K562 (cell line): ENCODE data around the gene HOXB8. TPM values are rescaled to one million over a fixed set of nuclear protein-coding genes. Genes with fewer than 3 reads are reported as not detected.

Source experiments
- CCNT2 ChIP-seq: IDR thresholded peaks from 2 replicates; pipeline ENCODE4 v1.6.1; 2011; ENCODE audit warnings: borderline replicate concordance, low read depth, mild to moderate bottlenecking, moderate library complexity, mixed read lengths, low read length; ENCODE audit not compliant: insufficient read length; ENCODE audit errors: extremely low read depth
- CEBPB ChIP-seq: fragments of 450-650 bp; IDR thresholded peaks from 2 replicates; pipeline ENCODE4 v1.6.1; 2016; ENCODE audit warnings: missing genetic modification characterization, missing compliant biosample characterization
- CLOCK ChIP-seq: fragments of 250-450 bp; sonication (Bioruptor Pico); IDR thresholded peaks from 2 replicates; pipeline ENCODE4 v1.4.0; 2020; ENCODE audit warnings: mild to moderate bottlenecking, moderate library complexity, borderline replicate concordance
- CTCF ChIP-seq, 3 experiments: IDR thresholded peaks in 2 of 3; conservative IDR thresholded peaks in 1 of 3; 2 replicates each; pipeline ENCODE4 v1.5.1; 2011 to 2012; ENCODE audit warnings: low read length in 3 of 3, mild to moderate bottlenecking in 3 of 3, control low read depth in 2 of 3, improper control_type of control experiment in 1 of 3, inconsistent platforms in 1 of 3, low read depth in 1 of 3, mixed read lengths in 1 of 3, moderate library complexity in 1 of 3; ENCODE audit not compliant: insufficient read depth in 2 of 3
- EWSR1 ChIP-seq: fragments of 450-650 bp; IDR thresholded peaks from 2 replicates; pipeline ENCODE4 v1.6.1; 2018; ENCODE audit warnings: borderline replicate concordance, mild to moderate bottlenecking, low read depth, moderate library complexity; ENCODE audit not compliant: partially characterized antibody
- FIP1L1 ChIP-seq: fragments of 200-400 bp; formaldehyde crosslinking; IDR thresholded peaks from 2 replicates; pipeline ENCODE4 v1.6.1; 2018; ENCODE audit warnings: mild to moderate bottlenecking, low read depth, low read length; ENCODE audit not compliant: poor library complexity, severe bottlenecking
- GTF2B ChIP-seq: IDR thresholded peaks from 2 replicates; pipeline ENCODE4 v1.6.1; 2011; ENCODE audit not compliant: insufficient read length; ENCODE audit errors: extremely low read depth
- KLF6 ChIP-seq: fragments of 250-450 bp; sonication (Bioruptor Pico); IDR thresholded peaks from 2 replicates; pipeline ENCODE4 v1.4.0; 2020; ENCODE audit warnings: mild to moderate bottlenecking, moderate library complexity, borderline replicate concordance
- NCOA4 ChIP-seq: fragments of 450-650 bp; IDR thresholded peaks from 2 replicates; pipeline ENCODE4 v1.6.1; 2018; ENCODE audit warnings: mild to moderate bottlenecking; ENCODE audit not compliant: partially characterized antibody
- NFE2L1 ChIP-seq: fragments of 450-650 bp; IDR thresholded peaks from 2 replicates; pipeline ENCODE4 v1.6.1; 2016; ENCODE audit warnings: missing genetic modification characterization, low read depth, mild to moderate bottlenecking, missing compliant biosample characterization, moderate library complexity, borderline replicate concordance
- NR4A1 ChIP-seq, 2 experiments: fragments of 250-450 bp in 1 of 2; fragments of 450-650 bp in 1 of 2; sonication (Bioruptor Pico) in 1 of 2; IDR thresholded peaks; 2 replicates each; pipeline versions ENCODE4 v1.4.0 to v1.6.1; 2016 to 2020; ENCODE audit warnings: mild to moderate bottlenecking in 2 of 2, missing compliant biosample characterization in 1 of 2, missing genetic modification characterization in 1 of 2, moderate library complexity in 1 of 2
- RNF219 ChIP-seq: fragments of 250-450 bp; sonication (Bioruptor Pico); IDR thresholded peaks from 2 replicates; pipeline ENCODE4 v1.5.0; 2022; ENCODE audit warnings: mild to moderate bottlenecking
- SMAD3 ChIP-seq: fragments of 450-650 bp; formaldehyde crosslinking; conservative IDR thresholded peaks from 2 replicates; pipeline ENCODE4 v1.4.0; 2020; ENCODE audit warnings: mild to moderate bottlenecking
- SREBF1 ChIP-seq: fragments of 150-350 bp; IDR thresholded peaks from 2 replicates; pipeline ENCODE4 v1.6.1; 2014; ENCODE audit warnings: antibody characterized with exemption, low read depth, low read length, borderline replicate concordance
- XRCC5 ChIP-seq: fragments of 200-400 bp; formaldehyde crosslinking; IDR thresholded peaks from 2 replicates; pipeline ENCODE4 v1.6.1; 2017; ENCODE audit warnings: low read depth, mild to moderate bottlenecking, low read length
- ZNF143 ChIP-seq: sonication (generic); formaldehyde crosslinking; IDR thresholded peaks from 2 replicates; pipeline ENCODE4 v1.9.0; 2022; ENCODE audit warnings: mild to moderate bottlenecking, missing genetic modification reagents
- ZNF444 ChIP-seq: fragments of 250-450 bp; sonication (Bioruptor Pico); IDR thresholded peaks from 2 replicates; pipeline ENCODE4 v1.4.0; 2020; ENCODE audit warnings: mild to moderate bottlenecking, moderate library complexity
- ZNF583 ChIP-seq: fragments of 250-450 bp; sonication (Bioruptor Pico); IDR thresholded peaks from 2 replicates; pipeline ENCODE4 v1.4.0; 2020
- polyA plus RNA-seq, 8 experiments: library from polyadenylated mRNA; depleted of rRNA in 4 of 8; stranded (reverse) in 5 of 8; unstranded in 3 of 8; fragments of >200 nt; fragmentation: Nextera tagmentation in 2 of 8; fragmentation: Illumina TruSeq in 1 of 8; extraction: Ambion mirVana in 2 of 8; extraction: Trizol in 1 of 8; gene quantifications; 2 replicates each; pipeline versions ENCODE4 v1.2.1 to v1.2.3, GENCODE V29; 2011 to 2014; ENCODE audit warnings: inconsistent platforms in 1 of 8, missing spikeins in 1 of 8
- total RNA-seq, 7 experiments: library from RNA; depleted of rRNA in 6 of 7; stranded (reverse); fragments of >200 nt in 6 of 7; fragmentation: Illumina TruSeq in 2 of 7; extraction: Trizol in 2 of 7; gene quantifications; 2 replicates each; pipeline versions ENCODE4 v1.2.1 to v1.2.3, GENCODE V29; 2011 to 2021; ENCODE audit warnings: low replicate concordance in 1 of 7

The HOXB8 gene
- total and polyA plus RNA-seq, 9 of the 15 experiments (the other 6 are each of a cell fraction or from before 2014, with no cell fraction given): 0.52 to 23.8 (median 3.6) TPM

GRCh38 chr17:48626245-48627117, 11.4 kb upstream of the HOXB8 start, which contains the start of gene HOXB9 (continued):
- no peak for TF ChIP-seq SREBF1
- no peak for TF ChIP-seq NCOA4
- no peak for TF ChIP-seq RNF219 (CRISPR knock-in tag)
- TF ChIP-seq FIP1L1: no peak
- no peak for TF ChIP-seq ZNF143 (CRISPR knock-in tag)
- TF ChIP-seq EWSR1: no peak
- TF ChIP-seq ZNF444 (CRISPR knock-in tag): peak; percentile 29; the same call in 1 of the 2 replicates
- TF ChIP-seq CLOCK (CRISPR knock-in tag): no peak
- TF ChIP-seq CCNT2: peak; percentile 95
- peak in 1 of 3 experiments; percentile 7; a peak in 1 of 6 replicates for TF ChIP-seq CTCF (IDR thresholded peaks at IDR 0.05 in 2 of 3, conservative IDR thresholded peaks at IDR 0.05 in 1 of 3; ENCODE audit: insufficient read depth in 2 of 3, low read depth in 1 of 3, low read length in 3 of 3)
- TF ChIP-seq SMAD3 (CRISPR knock-in tag): no peak; the same call in 1 of the 2 replicates
- TF ChIP-seq NR4A1 (CRISPR knock-in tag; IDR thresholded peaks at IDR 0.05): no peak
- TF ChIP-seq NR4A1 (tag; IDR thresholded peaks at IDR 0.05): no peak
- TF ChIP-seq ZNF583: peak; percentile 17; the same call in 1 of the 2 replicates
- no peak for TF ChIP-seq NFE2L1 (tag)
- peak; percentile 96 for TF ChIP-seq CEBPB (tag)
- TF ChIP-seq GTF2B: no peak
- TF ChIP-seq XRCC5: 0 out of 2 replicates have a peak, but pooled peaks have one; percentile 31
- TF ChIP-seq KLF6 (CRISPR knock-in tag): no peak
